H1 (cell line): ENCODE measurements around the gene ALG2. TPM values are rescaled to one million over a fixed set of nuclear protein-coding genes. Genes with fewer than 3 reads are reported as not detected.

ENCODE experiments used
- CTCF ChIA-PET: fragments of 300-600 bp; sonication (Branson Sonifier 250); formaldehyde crosslinking; loops from one replicate; lab custom pipeline; 2021; ENCODE audit not compliant: partially characterized antibody; lab: Charles Lee
- POLR2A ChIA-PET: fragments of 300-600 bp; sonication (Branson Sonifier 250); formaldehyde crosslinking; loops from one replicate; lab custom pipeline; 2021; ENCODE audit warnings: inconsistent platforms; ENCODE audit not compliant: partially characterized antibody; lab: Charles Lee
- DNase-seq, 2 experiments: peaks; one replicate each; pipeline versions ENCODE4 v3.0.0 to v3.0.0-alpha.2; 2010 to 2022; ENCODE audit warnings: low spot score in 2 of 2, low read depth in 1 of 2, mixed read lengths in 1 of 2
- FAIRE-seq: peaks from 2 replicates; lab custom pipeline; 2011; peaks lifted over from hg19 to GRCh38; lab: Jason Lieb, UNC
- H2AFZ ChIP-seq: 2 replicates; pipeline ENCODE4 v1.8.1; 2012; ENCODE audit warnings: low read length, inconsistent platforms
- H2AK5ac ChIP-seq: 2 replicates; pipeline ENCODE4 v1.6.1; 2013; ENCODE audit warnings: low read depth, low read length
- H2BK120ac ChIP-seq: replicated peaks from 2 replicates; pipeline ENCODE3; 2013; ENCODE audit warnings: low read depth, low read length, inconsistent platforms
- H2BK12ac ChIP-seq: 2 replicates; pipeline ENCODE4 v1.6.1; 2013; ENCODE audit warnings: low read depth, low read length
- H2BK15ac ChIP-seq: 2 replicates; pipeline ENCODE4 v1.6.1; 2013; ENCODE audit warnings: low read length
- H2BK20ac ChIP-seq: 2 replicates; pipeline ENCODE4 v1.6.1; 2013; ENCODE audit warnings: low read length
- H2BK5ac ChIP-seq: 2 replicates; pipeline ENCODE4 v1.6.1; 2013; ENCODE audit warnings: low read depth, low read length
- H3K14ac ChIP-seq: 2 replicates; pipeline ENCODE4 v1.6.1; 2013; ENCODE audit warnings: inconsistent platforms; ENCODE audit not compliant: insufficient read length
- H3K18ac ChIP-seq: 2 replicates; pipeline ENCODE4 v1.6.1; 2013; ENCODE audit warnings: low read length; ENCODE audit errors: extremely low read depth
- H3K23ac ChIP-seq: 2 replicates; pipeline ENCODE4 v1.6.1; 2013; ENCODE audit warnings: inconsistent platforms; ENCODE audit not compliant: insufficient read length
- H3K23me2 ChIP-seq: 2 replicates; pipeline ENCODE4 v1.6.1; 2013; ENCODE audit warnings: low read depth, low read length
- H3K27ac ChIP-seq: 2 replicates; pipeline ENCODE4 v1.6.1; 2011; ENCODE audit warnings: low read depth, low read length, inconsistent platforms
- H3K27me3 ChIP-seq, 4 experiments: replicated peaks in 1 of 4; 1 replicate in 1 of 4; 2 replicates in 3 of 4; pipeline versions ENCODE4 v1.6.1 to v1.8.1; 2011 to 2013; ENCODE audit warnings: low read length in 3 of 4, mild to moderate bottlenecking in 3 of 4, inconsistent platforms in 2 of 4, mixed read lengths in 2 of 4, moderate library complexity in 1 of 4; ENCODE audit not compliant: control insufficient read depth in 3 of 4, insufficient read depth in 3 of 4; ENCODE audit errors: extremely low read depth in 1 of 4
- H3K36me3 ChIP-seq, 4 experiments: 2 replicates each; pipeline versions ENCODE4 v1.6.1 to v1.8.1; 2011 to 2013; ENCODE audit warnings: mild to moderate bottlenecking in 4 of 4, low read length in 3 of 4, moderate library complexity in 2 of 4, control low read depth in 1 of 4, inconsistent platforms in 1 of 4; ENCODE audit not compliant: insufficient read depth in 4 of 4, control insufficient read depth in 2 of 4
- H3K4ac ChIP-seq: replicated peaks from 2 replicates; pipeline ENCODE3; 2013; ENCODE audit warnings: low read length, low read depth, mixed read lengths, inconsistent platforms; ENCODE audit not compliant: insufficient read length
- H3K4me1 ChIP-seq, 4 experiments: replicated peaks in 1 of 4; 1 replicate in 1 of 4; 2 replicates in 3 of 4; pipeline versions ENCODE4 v1.6.1 to v1.8.1; 2011 to 2013; ENCODE audit warnings: low read length in 3 of 4, inconsistent platforms in 2 of 4, mixed read lengths in 1 of 4; ENCODE audit not compliant: insufficient read depth in 4 of 4, control insufficient read depth in 3 of 4
- H3K4me2 ChIP-seq, 2 experiments: 2 replicates each; pipeline versions ENCODE4 v1.6.1 to v1.8.1; 2011 to 2013; ENCODE audit warnings: low read depth in 2 of 2, low read length in 2 of 2, control low read depth in 1 of 2, inconsistent platforms in 1 of 2, mild to moderate bottlenecking in 1 of 2; ENCODE audit not compliant: insufficient read depth in 1 of 2
- H3K4me3 ChIP-seq, 4 experiments: fragments of 200-600, 300-600 bp in 1 of 4; sonication (generic), shearing (Covaris generic), sonication (Bioruptor Twin) in 1 of 4; 2 replicates each; pipeline versions ENCODE4 v1.5.1 to v1.8.1; 2011 to 2016; ENCODE audit warnings: low read length in 4 of 4, low read depth in 3 of 4, control low read depth in 2 of 4, inconsistent platforms in 2 of 4, mild to moderate bottlenecking in 2 of 4, mixed read lengths in 1 of 4, moderate library complexity in 1 of 4; ENCODE audit not compliant: insufficient read depth in 2 of 4; ENCODE audit errors: extremely low read depth in 1 of 4
- H3K56ac ChIP-seq: replicated peaks from 2 replicates; pipeline ENCODE3; 2013; ENCODE audit warnings: low read depth, mild to moderate bottlenecking, mixed read lengths, low read length, inconsistent platforms; ENCODE audit not compliant: insufficient read length
- H3K79me1 ChIP-seq: 2 replicates; pipeline ENCODE4 v1.6.1; 2013; ENCODE audit warnings: low read depth, low read length, control low read depth
- H3K79me2 ChIP-seq, 2 experiments: 2 replicates each; pipeline versions ENCODE4 v1.6.1 to v1.8.1; 2012 to 2013; ENCODE audit warnings: low read length in 2 of 2, mild to moderate bottlenecking in 2 of 2, inconsistent platforms in 1 of 2; ENCODE audit not compliant: insufficient read depth in 2 of 2, control insufficient read depth in 1 of 2
- H3K9ac ChIP-seq, 4 experiments: replicated peaks in 1 of 4; 1 replicate in 1 of 4; 2 replicates in 3 of 4; pipeline versions ENCODE4 v1.6.1 to v1.8.1; 2011 to 2013; ENCODE audit warnings: low read depth in 3 of 4, low read length in 3 of 4, control low read depth in 2 of 4, mild to moderate bottlenecking in 2 of 4, moderate library complexity in 2 of 4, inconsistent platforms in 1 of 4; ENCODE audit errors: extremely low read depth in 1 of 4
- H3K9me3 ChIP-seq, 2 experiments: 2 replicates each; pipeline versions ENCODE4 v1.6.1 to v1.8.1; 2012 to 2013; ENCODE audit warnings: mild to moderate bottlenecking in 2 of 2, moderate library complexity in 2 of 2, control low read depth in 1 of 2, inconsistent platforms in 1 of 2, low read depth in 1 of 2, low read length in 1 of 2, mixed read lengths in 1 of 2; ENCODE audit not compliant: insufficient read depth in 2 of 2
- H4K20me1 ChIP-seq, 2 experiments: replicated peaks in 1 of 2; 2 replicates each; pipeline versions ENCODE3 to v1.8.1; 2011 to 2013; ENCODE audit warnings: inconsistent platforms in 2 of 2, low read length in 2 of 2, mild to moderate bottlenecking in 1 of 2; ENCODE audit not compliant: insufficient read depth in 2 of 2, control insufficient read depth in 1 of 2
- H4K5ac ChIP-seq: 2 replicates; pipeline ENCODE4 v1.6.1; 2013; ENCODE audit warnings: low read length, low read depth, mixed read lengths, inconsistent platforms; ENCODE audit not compliant: insufficient read length
- H4K8ac ChIP-seq: 2 replicates; pipeline ENCODE4 v1.8.0; 2013; ENCODE audit warnings: mild to moderate bottlenecking, moderate library complexity, low read length, inconsistent platforms; ENCODE audit not compliant: insufficient read depth; ENCODE audit errors: extremely low read depth
- H4K91ac ChIP-seq: replicated peaks from 2 replicates; pipeline ENCODE3; 2013; ENCODE audit warnings: low read length, mixed read lengths, inconsistent platforms; ENCODE audit not compliant: insufficient read length
- BCL11A ChIP-seq, 2 experiments: IDR thresholded peaks; one replicate each; pipeline ENCODE4 v1.6.1; 2011; ENCODE audit warnings: low read depth in 2 of 2, low read length in 2 of 2, mild to moderate bottlenecking in 2 of 2
- NRF1 ChIP-seq: IDR thresholded peaks from 2 replicates; pipeline ENCODE4 v1.6.1; 2011; ENCODE audit warnings: mild to moderate bottlenecking, low read depth, low read length, improper control_type of control experiment
- RAD21 ChIP-seq, 2 experiments: IDR thresholded peaks in 1 of 2; conservative IDR thresholded peaks in 1 of 2; 2 replicates each; pipeline ENCODE4 v1.6.1; 2011; ENCODE audit warnings: low read depth in 2 of 2, low read length in 2 of 2, improper control_type of control experiment in 1 of 2, inconsistent platforms in 1 of 2, mild to moderate bottlenecking in 1 of 2, moderate library complexity in 1 of 2
- SP1 ChIP-seq: IDR thresholded peaks from 2 replicates; pipeline ENCODE4 v1.6.1; 2011; ENCODE audit warnings: low read depth, low read length
- WGBS, 2 experiments: shearing (Covaris generic) in 1 of 2; methylation state at CpG; one replicate each; pipeline versions ENCODE4 v1.1.6 to v1.1.7; 2013 to 2015; ENCODE audit warnings: low lambda C conversion rate in 2 of 2, mixed read lengths in 2 of 2, inconsistent platforms in 1 of 2, low coverage in 1 of 2, missing lambda C conversion rate in 1 of 2; ENCODE audit not compliant: insufficient replicate concordance in 2 of 2, insufficient coverage in 1 of 2, insufficient read length in 1 of 2; ENCODE audit errors: extremely low coverage in 1 of 2, missing lambda C conversion rate in 1 of 2; 5-methylcytosine and 5-hydroxymethylcytosine counted together
- polyA plus RNA-seq, 7 experiments: library from polyadenylated mRNA; depleted of rRNA in 3 of 7; stranded (reverse) in 5 of 7; unstranded in 2 of 7; fragments of >200 nt in 5 of 7; fragments of 200-250 nt in 2 of 7; gene quantifications; 1 replicate in 5 of 7; 2 replicates in 1 of 7; 4 replicates in 1 of 7; pipeline versions ENCODE4 v1.2.1 to v1.2.3, GENCODE V29; 2011 to 2013; ENCODE audit warnings: missing spikeins in 2 of 7, mixed read lengths in 2 of 7
- total RNA-seq: library from RNA; stranded (reverse); fragmentation: NEBNext Ultra II Directional; extraction: Animal tissue kit (Norgen Biotek cat#: 25700); gene quantifications from 2 replicates; pipeline ENCODE4 v1.2.1, GENCODE V29; 2021
- TF ChIP-seq, protein P1 (sequence below), 3 experiments: IDR thresholded peaks; 1 replicate in 2 of 3; 2 replicates in 1 of 3; pipeline versions ENCODE4 v1.5.1 to v1.6.1; 2011; ENCODE audit warnings: low read length in 3 of 3, mild to moderate bottlenecking in 3 of 3, inconsistent platforms in 2 of 3, low read depth in 1 of 3, moderate library complexity in 1 of 3; ENCODE audit not compliant: insufficient read depth in 1 of 3; ENCODE audit errors: control extremely low read depth in 1 of 3

ALG2 gene
- total and polyA plus RNA-seq, 2 of the 8 experiments (the other 6 are each of a cell fraction or from before 2014, with no cell fraction given), result 27.1 to 30.7 TPM

DNA sequence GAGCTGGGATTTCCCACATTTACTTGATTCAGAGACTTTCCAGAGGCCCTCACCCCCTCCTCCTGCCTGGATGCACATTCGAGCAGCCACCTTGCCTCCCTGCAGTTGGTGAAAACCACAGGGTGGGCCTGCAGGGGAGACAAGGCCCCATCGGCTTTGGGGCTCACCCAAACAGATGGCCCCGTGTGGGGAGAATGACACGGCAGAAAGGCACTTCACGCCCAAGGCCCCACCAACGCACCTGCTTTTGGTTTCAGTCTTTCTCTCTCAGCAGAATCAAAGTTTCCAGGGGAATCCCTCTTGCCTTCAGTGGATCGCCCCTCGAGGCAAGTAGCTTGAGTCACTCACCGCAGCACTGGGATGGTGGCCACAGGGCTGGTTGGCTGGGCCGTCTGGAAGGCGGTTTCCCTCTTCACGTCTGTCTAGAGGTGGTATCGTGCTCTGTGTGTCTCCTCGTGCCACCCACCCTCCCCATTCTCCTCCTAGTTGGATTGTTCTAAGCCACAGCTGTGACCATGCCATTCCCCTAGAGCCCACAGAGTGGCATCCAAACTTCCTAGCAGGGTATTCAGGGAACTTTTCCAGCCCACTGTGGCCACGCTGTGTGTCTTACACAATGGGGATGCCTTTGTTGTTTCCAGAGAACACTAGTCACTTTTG is 32.2 kb upstream of the ALG2 start:
- no peak overlapping the region for H2BK20ac ChIP-seq
- TF ChIP-seq BCL11A (IDR thresholded peaks at IDR 0.05; ENCODE audit: low read depth in 2 of 2, low read length in 2 of 2), result no peak
- TF ChIP-seq NRF1, result no peak
- TF ChIP-seq, protein P1, sequence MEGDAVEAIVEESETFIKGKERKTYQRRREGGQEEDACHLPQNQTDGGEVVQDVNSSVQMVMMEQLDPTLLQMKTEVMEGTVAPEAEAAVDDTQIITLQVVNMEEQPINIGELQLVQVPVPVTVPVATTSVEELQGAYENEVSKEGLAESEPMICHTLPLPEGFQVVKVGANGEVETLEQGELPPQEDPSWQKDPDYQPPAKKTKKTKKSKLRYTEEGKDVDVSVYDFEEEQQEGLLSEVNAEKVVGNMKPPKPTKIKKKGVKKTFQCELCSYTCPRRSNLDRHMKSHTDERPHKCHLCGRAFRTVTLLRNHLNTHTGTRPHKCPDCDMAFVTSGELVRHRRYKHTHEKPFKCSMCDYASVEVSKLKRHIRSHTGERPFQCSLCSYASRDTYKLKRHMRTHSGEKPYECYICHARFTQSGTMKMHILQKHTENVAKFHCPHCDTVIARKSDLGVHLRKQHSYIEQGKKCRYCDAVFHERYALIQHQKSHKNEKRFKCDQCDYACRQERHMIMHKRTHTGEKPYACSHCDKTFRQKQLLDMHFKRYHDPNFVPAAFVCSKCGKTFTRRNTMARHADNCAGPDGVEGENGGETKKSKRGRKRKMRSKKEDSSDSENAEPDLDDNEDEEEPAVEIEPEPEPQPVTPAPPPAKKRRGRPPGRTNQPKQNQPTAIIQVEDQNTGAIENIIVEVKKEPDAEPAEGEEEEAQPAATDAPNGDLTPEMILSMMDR (IDR thresholded peaks at IDR 0.05; ENCODE audit: control extremely low read depth in 1 of 3, insufficient read depth in 1 of 3, low read depth in 1 of 3, low read length in 3 of 3), result peak in 1 of 3 experiments; percentile 11; a peak in 1 of 4 replicates
- TF ChIP-seq RAD21 (IDR thresholded peaks at IDR 0.05 in 1 of 2, conservative IDR thresholded peaks at IDR 0.05 in 1 of 2; ENCODE audit: low read depth in 2 of 2, low read length in 2 of 2), result peak; percentile 17 to 35; a peak in 1 of 4 replicates
- TF ChIP-seq SP1, result no peak
- no peaks in the 10 kb centered on the region for H4K20me1 ChIP-seq
- H3K4me2 ChIP-seq, result no peak overlapping the region
- FAIRE-seq, result no peak
- H3K23ac ChIP-seq, result no peak overlapping the region
- H3K79me2 ChIP-seq, result no peaks in the 10 kb centered on the region
- no peaks in the 10 kb centered on the region for H3K27me3 ChIP-seq
- H3K56ac ChIP-seq, result no peak overlapping the region
- H3K4me3 ChIP-seq, result no peak overlapping the region
- no peak overlapping the region for H4K91ac ChIP-seq
- ChIA-PET CTCF (interaction anchor here (0.7 kb wide), 1 partner anchor 22 kb away, joined by 4 read pairs; no protein-coding TSS in a partner anchor), POLR2A (no interaction called here)
- 96% methylated on average over 15 of the region's 15 CpGs; no CpG with 5 or more reads in 1 of the 2 experiments for WGBS, 2 experiments
- no peak overlapping the region for H3K14ac ChIP-seq
- peaks cover 0 to 2% (median 0%) of the 10 kb centered on the region in 4 experiments; a peak in 1 of 7 replicates for H3K4me1 ChIP-seq
- H2BK12ac ChIP-seq, result 0 out of 2 replicates have a peak overlapping the region, but pooled peaks have one; percentile 12
- no peak overlapping the region for H3K9ac ChIP-seq
- H3K9me3 ChIP-seq, result no peaks in the 10 kb centered on the region
- no peak overlapping the region for H3K18ac ChIP-seq
- no peak overlapping the region for H3K27ac ChIP-seq
- peak overlapping the region; percentile 9; the same call in 1 of the 2 replicates for H4K8ac ChIP-seq
- H2BK120ac ChIP-seq, result no peak overlapping the region
- no peak overlapping the region for H2BK5ac ChIP-seq
- H2AK5ac ChIP-seq, result no peak overlapping the region
- no peaks in the 10 kb centered on the region for H3K23me2 ChIP-seq
- H2BK15ac ChIP-seq, result no peak overlapping the region
- DNase-seq, result no peak
- no peaks in the 10 kb centered on the region for H3K79me1 ChIP-seq
- no peak overlapping the region for H3K4ac ChIP-seq
- H4K5ac ChIP-seq, result no peak overlapping the region
- H3K36me3 ChIP-seq, result no peaks in the 10 kb centered on the region
- H2AFZ ChIP-seq, result no peak overlapping the region
